Left renal cortex interstitium (tissue), 4 donors: Measurements from ENCODE around the gene CDK14. TPM values are rescaled to one million over a fixed set of nuclear protein-coding genes. Genes with fewer than 3 reads are reported as not detected.

Experiments
- DNase-seq, 4 donors: peaks; one replicate each; pipeline ENCODE4 v3.0.0-alpha.2; 2013; ENCODE audit warnings: low read depth in 4 of 4, low spot score in 2 of 4, missing footprints in 1 of 4
- polyA plus RNA-seq, 4 donors: library from polyadenylated mRNA; unstranded; fragments of 120-200 nt; gene quantifications; one replicate each; pipeline ENCODE4 v1.2.1, GENCODE V29; 2013; ENCODE audit not compliant: insufficient read length in 4 of 4

CDK14 gene
- polyA plus RNA-seq, 4 donors, result 29.4 to 32.5 (median 29.7) TPM

- no peak for DNase-seq
Observed at GRCh38 chr7:90972906-90973550, 376.9 kb downstream of the CDK14 start.

- DNase-seq, result no peak
Observed at GRCh38 chr7:90977056-90977455, 380.9 kb downstream of the CDK14 start.

- DNase-seq, result no peak
Observed at GRCh38 chr7:90980545-90980944, 384.4 kb downstream of the CDK14 start.

GRCh38 chr7:90982228-90982627, 386.1 kb downstream of the CDK14 start:
- DNase-seq, result no peak

- no peak for DNase-seq
Observed at GRCh38 chr7:90984692-90985091, 388.6 kb downstream of the CDK14 start.

GRCh38 chr7:90988516-90988915, 392.4 kb downstream of the CDK14 start:
- no peak for DNase-seq

GRCh38 chr7:90988996-90989765, 393.1 kb downstream of the CDK14 start:
- no peak for DNase-seq

GRCh38 chr7:90994121-90994520, 398.0 kb downstream of the CDK14 start:
- no peak for DNase-seq

GRCh38 chr7:90994601-90995000, 398.5 kb downstream of the CDK14 start:
- DNase-seq, result no peak

- no peak for DNase-seq
Observed at GRCh38 chr7:90995996-90996395, 399.9 kb downstream of the CDK14 start.

- DNase-seq, result peak in 1 of 4 donors; percentile 19
Observed at GRCh38 chr7:90999989-91000979, 404.2 kb downstream of the CDK14 start.

GRCh38 chr7:91005024-91005423, 408.9 kb downstream of the CDK14 start:
- DNase-seq, result no peak

GRCh38 chr7:91005841-91006240, 409.7 kb downstream of the CDK14 start:
- no peak for DNase-seq

- no peak for DNase-seq
Observed at GRCh38 chr7:91007371-91007770, 411.2 kb downstream of the CDK14 start.

GRCh38 chr7:91013078-91013477, 417.0 kb downstream of the CDK14 start:
- DNase-seq, result no peak

- DNase-seq, result no peak
Observed at GRCh38 chr7:91019686-91020385, 423.7 kb downstream of the CDK14 start.

- DNase-seq, result no peak
Observed at GRCh38 chr7:91020636-91021385, 424.7 kb downstream of the CDK14 start.

- DNase-seq, result no peak
Observed at GRCh38 chr7:91021956-91022355, 425.8 kb downstream of the CDK14 start.

GRCh38 chr7:91025906-91026390, 429.8 kb downstream of the CDK14 start:
- no peak for DNase-seq

- DNase-seq, result no peak
Observed at GRCh38 chr7:91029688-91030087, 433.6 kb downstream of the CDK14 start.
